Fibroblast of pulmonary artery (primary cell): ENCODE data around the gene CYB5D1.
A peak's percentile ranks its signal among the peaks of the same experiment; 100 is the strongest.

ENCODE experiments used
- DNase-seq: peaks from one replicate; pipeline ENCODE4 v3.0.0-alpha.2; 2010; ENCODE audit warnings: low read depth
- H3K4me3 ChIP-seq: replicated peaks from 2 replicates; pipeline ENCODE4 v1.5.1; 2011; ENCODE audit warnings: low read depth, mild to moderate bottlenecking, control low read depth, low read length, moderate library complexity
- CTCF ChIP-seq: IDR thresholded peaks from 2 replicates; pipeline ENCODE4 v1.5.1; 2011; ENCODE audit warnings: mild to moderate bottlenecking, control low read depth, low read length, inconsistent platforms; ENCODE audit errors: missing control alignments

CYB5D1 gene

GRCh38 chr17:7889166-7889955 is 31.6 kb downstream of the CYB5D1 start:
- peak overlapping the region; percentile 33 for H3K4me3 ChIP-seq
- TF ChIP-seq CTCF, result peak; percentile 47
- DNase-seq, result peak; percentile 96

GRCh38 chr17:7893187-7893880 is 35.5 kb downstream of the CYB5D1 start:
- no peak for TF ChIP-seq CTCF
- no peak for DNase-seq
- no peak overlapping the region for H3K4me3 ChIP-seq

- TF ChIP-seq CTCF, result no peak
- no peak overlapping the region for H3K4me3 ChIP-seq
- DNase-seq, result no peak
These were observed 36.4 kb downstream of the CYB5D1 start for GRCh38 chr17:7894226-7894625.

- no peak for TF ChIP-seq CTCF
- H3K4me3 ChIP-seq, result no peak overlapping the region
- no peak for DNase-seq
These were observed 37.1 kb downstream of the CYB5D1 start for GRCh38 chr17:7894866-7895265.

- H3K4me3 ChIP-seq, result no peak overlapping the region
- TF ChIP-seq CTCF, result no peak
- no peak for DNase-seq
These were observed 39.3 kb downstream of the CYB5D1 start for GRCh38 chr17:7897090-7897489.

- H3K4me3 ChIP-seq, result no peak overlapping the region
- peak; percentile 77 for DNase-seq
- peak; percentile 51 for TF ChIP-seq CTCF
These were observed 40.0 kb downstream of the CYB5D1 start for GRCh38 chr17:7897773-7898172.
